HL-60 (cell line): Measurements from ENCODE around the gene UBIAD1.

Source experiments
- DNase-seq, 2 experiments: peaks; one replicate each; pipeline ENCODE4 v3.0.0-alpha.2; 2010 to 2020; ENCODE audit warnings: low read depth in 1 of 2, low spot score in 1 of 2
- H3K27ac ChIP-seq: fragments of 250-450 bp; sonication (Bioruptor Pico); replicated peaks from 2 replicates; pipeline ENCODE4 v1.5.1; 2020; ENCODE audit warnings: mild to moderate bottlenecking, moderate library complexity
- H3K27me3 ChIP-seq: fragments of 250-450 bp; sonication (Bioruptor Pico); 2 replicates; pipeline ENCODE4 v1.5.1; 2021; ENCODE audit warnings: mild to moderate bottlenecking, moderate library complexity; ENCODE audit not compliant: insufficient read depth, poor library complexity, severe bottlenecking
- H3K4me3 ChIP-seq: replicated peaks from 2 replicates; pipeline ENCODE4 v1.5.1; 2011; ENCODE audit warnings: mild to moderate bottlenecking, control low read depth, low read length; ENCODE audit not compliant: insufficient read depth
- CTCF ChIP-seq: IDR thresholded peaks from one replicate; pipeline ENCODE4 v1.5.1; 2011; ENCODE audit warnings: low read length, control low read depth, inconsistent platforms; ENCODE audit not compliant: insufficient read depth
- GABPA ChIP-seq: IDR thresholded peaks from 2 replicates; pipeline ENCODE4 v1.6.1; 2012; ENCODE audit warnings: low read depth
- POLR2AphosphoS5 ChIP-seq: IDR thresholded peaks from 2 replicates; pipeline ENCODE4 v1.6.1; 2012; ENCODE audit warnings: low read depth
- REST ChIP-seq: IDR thresholded peaks from 2 replicates; pipeline ENCODE4 v1.6.1; 2012; ENCODE audit warnings: low read depth; ENCODE audit not compliant: insufficient replicate concordance
- SPI1 ChIP-seq: IDR thresholded peaks from 2 replicates; pipeline ENCODE4 v1.6.1; 2012; ENCODE audit warnings: low read depth, mild to moderate bottlenecking, borderline replicate concordance

UBIAD1 gene

GRCh38 chr1:11328444-11328843 lies 55.4 kb downstream of the UBIAD1 start:
- Histone ChIP-seq H3K4me3 (no peak overlapping the region), H3K27me3 (peaks cover 5% of the 10 kb centered on the region), H3K27ac (no peak overlapping the region)
- DNase-seq, result no peak
- TF ChIP-seq GABPA (no peak), POLR2AphosphoS5 (no peak), REST (no peak)

- DNase-seq, result no peak
- Histone ChIP-seq H3K27me3 (peaks cover 5% of the 10 kb centered on the region), H3K4me3 (no peak overlapping the region), H3K27ac (no peak overlapping the region)
- TF ChIP-seq CTCF, result no peak
- no peak for TF ChIP-seq GABPA
- TF ChIP-seq REST, result no peak
- TF ChIP-seq SPI1, result no peak
- TF ChIP-seq POLR2AphosphoS5, result no peak
These were observed 57.4 kb downstream of the UBIAD1 start for GRCh38 chr1:11330411-11330810.

- H3K4me3 ChIP-seq, result no peak overlapping the region
- DNase-seq, result no peak
- no peak overlapping the region for H3K27ac ChIP-seq
- H3K27me3 ChIP-seq, result peaks cover 5% of the 10 kb centered on the region
- TF ChIP-seq GABPA (no peak), SPI1 (no peak), POLR2AphosphoS5 (no peak), CTCF (no peak), REST (no peak)
These were observed 58.3 kb downstream of the UBIAD1 start for GRCh38 chr1:11331036-11331944.
